Activated naive CD4-positive, alpha-beta T cell treated with anti-CD3 and anti-CD28 coated beads, Interleukin-2, amount 10 ng/mL, durations not matched to agents 7 days and 5 days (primary cell): Measurements from ENCODE around the gene DIMT1.
A peak's percentile ranks its signal among the peaks of the same experiment; 100 is the strongest.

Source experiments
- CTCF ChIA-PET: fragments of 350-600 bp; sonication (Branson Sonifier 250); formaldehyde crosslinking; loops from one replicate; lab custom pipeline; 2021; ENCODE audit warnings: antibody characterized with exemption; lab: Charles Lee
- DNase-seq: peaks from one replicate; pipeline ENCODE4 v3.0.0-alpha.2; 2020
- H3K27ac Mint-ChIP-seq: one replicate; pipeline ENCODE4 v1.8.0; 2021; ENCODE audit warnings: mild to moderate bottlenecking, moderate library complexity, mixed read lengths
- H3K27me3 Mint-ChIP-seq: one replicate; pipeline ENCODE4 v1.8.0; 2021; ENCODE audit warnings: mild to moderate bottlenecking, mixed read lengths
- H3K36me3 Mint-ChIP-seq: one replicate; pipeline ENCODE4 v1.8.0; 2021; ENCODE audit warnings: mixed read lengths
- H3K4me1 Mint-ChIP-seq: one replicate; pipeline ENCODE4 v1.8.0; 2021; ENCODE audit warnings: mixed read lengths
- H3K4me3 Mint-ChIP-seq: one replicate; pipeline ENCODE4 v1.8.0; 2021; ENCODE audit warnings: mild to moderate bottlenecking, moderate library complexity, mixed read lengths
- H3K9me3 Mint-ChIP-seq: one replicate; pipeline ENCODE4 v1.8.0; 2021; ENCODE audit warnings: mixed read lengths

Gene DIMT1

DNA sequence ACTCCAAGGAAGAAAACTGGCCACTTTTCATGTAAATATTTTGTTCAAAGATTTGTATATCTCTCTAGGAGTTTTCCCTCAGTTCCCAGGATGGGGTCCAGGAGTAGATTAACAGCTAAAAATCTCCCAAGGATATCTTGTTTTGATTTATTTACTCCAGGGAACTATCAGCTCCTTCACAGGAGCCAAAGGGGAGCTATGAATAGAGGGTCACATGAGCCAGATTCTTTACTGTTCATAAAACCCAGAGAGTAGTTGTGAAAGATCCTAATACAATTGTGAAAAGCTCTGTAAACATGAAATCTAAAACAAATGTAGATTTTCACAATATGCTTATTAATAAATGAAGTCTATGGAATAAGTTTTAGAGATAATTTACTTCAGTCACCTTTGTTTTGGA, 16.9 kb downstream of the DIMT1 start:
- Mint-ChIP-seq H3K9me3 (no peaks in the 10 kb centered on the region), H3K36me3 (peaks cover 51% of the 10 kb centered on the region), H3K27me3 (no peaks in the 10 kb centered on the region), H3K27ac (no peak overlapping the region), H3K4me1 (no peaks in the 10 kb centered on the region), H3K4me3 (no peak overlapping the region)
- no peak for DNase-seq
- CTCF ChIA-PET, result interaction anchor here (1.3 to 1.8 kb wide), 3 partner anchors 8 to 32 kb away, joined by 4 to 7 read pairs (median 4); no protein-coding TSS in a partner anchor

DNA sequence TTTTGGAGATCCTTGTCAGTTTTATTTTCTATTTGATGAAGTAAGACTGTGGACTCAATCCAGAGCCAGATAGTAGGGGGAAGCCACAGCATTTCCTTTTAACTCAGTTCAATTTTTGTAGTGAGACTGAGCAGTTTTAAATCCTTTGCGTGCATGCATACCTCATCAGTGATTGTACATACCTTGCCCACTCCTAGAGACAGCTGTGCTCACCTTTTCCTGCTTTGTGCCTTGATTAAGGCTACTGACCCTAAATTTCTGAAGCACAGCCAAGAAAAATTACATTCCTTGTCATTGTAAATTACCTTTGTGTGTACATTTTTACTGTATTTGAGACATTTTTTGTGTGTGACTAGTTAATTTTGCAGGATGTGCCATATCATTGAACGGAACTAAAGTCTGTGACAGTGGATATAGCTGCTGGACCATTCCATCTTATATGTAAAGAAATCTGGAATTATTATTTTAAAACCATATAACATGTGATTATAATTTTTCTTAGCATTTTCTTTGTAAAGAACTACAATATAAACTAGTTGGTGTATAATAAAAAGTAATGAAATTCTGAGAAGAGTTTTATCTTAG, 17.8 kb downstream of the DIMT1 start:
- Mint-ChIP-seq H3K27me3 (no peaks in the 10 kb centered on the region), H3K36me3 (peaks cover 53% of the 10 kb centered on the region), H3K4me3 (no peak overlapping the region), H3K4me1 (no peaks in the 10 kb centered on the region), H3K9me3 (no peaks in the 10 kb centered on the region), H3K27ac (no peak overlapping the region)
- no peak for DNase-seq
- CTCF ChIA-PET, result no interaction called here

GRCh38 chr5:62385131-62385530, 18.6 kb downstream of the DIMT1 start:
- no peaks in the 10 kb centered on the region for H3K4me1 Mint-ChIP-seq
- no peak for DNase-seq
- no peak overlapping the region for H3K4me3 Mint-ChIP-seq
- peaks cover 53% of the 10 kb centered on the region for H3K36me3 Mint-ChIP-seq
- CTCF ChIA-PET, result interaction anchor here (0.6 kb wide), 1 partner anchor 33 kb away, joined by 3 read pairs; no protein-coding TSS in a partner anchor
- no peaks in the 10 kb centered on the region for H3K27me3 Mint-ChIP-seq
- no peaks in the 10 kb centered on the region for H3K9me3 Mint-ChIP-seq
- no peak overlapping the region for H3K27ac Mint-ChIP-seq

DNA sequence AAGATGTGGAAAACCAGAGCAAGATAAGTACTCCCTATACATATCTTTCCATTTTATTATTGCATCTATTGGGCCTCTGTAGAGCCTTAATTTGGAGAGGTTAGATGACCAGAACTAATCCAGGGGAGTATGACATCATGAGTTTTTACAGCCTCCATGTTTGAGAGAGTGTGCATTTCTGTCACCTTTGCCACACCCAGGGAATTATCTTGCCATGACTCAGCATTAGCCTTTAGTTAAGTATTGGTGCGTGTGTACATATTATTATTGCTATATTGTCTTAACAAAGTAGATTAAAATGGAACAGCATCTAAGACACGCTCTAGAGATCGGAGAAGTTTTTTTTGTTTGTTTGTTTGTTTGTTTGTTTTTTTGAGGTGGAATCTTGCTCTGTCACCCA, 27.6 kb downstream of the DIMT1 start:
- Mint-ChIP-seq H3K27ac (no peak overlapping the region), H3K4me3 (no peak overlapping the region), H3K27me3 (no peaks in the 10 kb centered on the region), H3K36me3 (peaks cover 56% of the 10 kb centered on the region), H3K9me3 (no peaks in the 10 kb centered on the region), H3K4me1 (no peaks in the 10 kb centered on the region)
- no peak for DNase-seq
- CTCF ChIA-PET, result no interaction called here

DNA sequence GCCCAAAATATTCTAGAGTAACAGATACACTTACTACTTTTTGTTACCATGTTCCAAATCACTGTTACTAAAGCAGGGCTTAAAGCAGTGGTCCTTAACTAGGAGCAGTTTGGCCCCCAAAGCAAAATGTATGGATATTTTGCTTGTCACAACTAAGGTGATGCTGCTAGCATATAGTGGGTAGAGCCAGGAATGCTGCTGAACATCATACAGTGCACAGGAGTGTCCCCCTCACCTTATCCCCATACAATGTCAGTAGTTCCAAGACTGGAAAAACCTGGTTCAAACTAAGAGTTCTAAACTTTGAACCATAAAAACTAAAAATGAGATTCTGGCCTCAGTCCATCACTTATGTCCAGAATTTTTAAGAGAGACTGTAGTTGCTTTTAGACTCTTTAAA, 28.1 kb downstream of the DIMT1 start:
- DNase-seq, result no peak
- Mint-ChIP-seq H3K27ac (no peak overlapping the region), H3K27me3 (no peaks in the 10 kb centered on the region), H3K9me3 (no peaks in the 10 kb centered on the region), H3K4me3 (no peak overlapping the region), H3K36me3 (peaks cover 53% of the 10 kb centered on the region), H3K4me1 (no peaks in the 10 kb centered on the region)
- CTCF ChIA-PET, result no interaction called here

GRCh38 chr5:62374090-62374489, 29.6 kb downstream of the DIMT1 start:
- H3K27me3 Mint-ChIP-seq, result no peaks in the 10 kb centered on the region
- peaks cover 48% of the 10 kb centered on the region for H3K36me3 Mint-ChIP-seq
- H3K9me3 Mint-ChIP-seq, result no peaks in the 10 kb centered on the region
- no peak overlapping the region for H3K27ac Mint-ChIP-seq
- no peak overlapping the region for H3K4me3 Mint-ChIP-seq
- H3K4me1 Mint-ChIP-seq, result no peaks in the 10 kb centered on the region
- CTCF ChIA-PET, result no interaction called here
- DNase-seq, result no peak

DNA sequence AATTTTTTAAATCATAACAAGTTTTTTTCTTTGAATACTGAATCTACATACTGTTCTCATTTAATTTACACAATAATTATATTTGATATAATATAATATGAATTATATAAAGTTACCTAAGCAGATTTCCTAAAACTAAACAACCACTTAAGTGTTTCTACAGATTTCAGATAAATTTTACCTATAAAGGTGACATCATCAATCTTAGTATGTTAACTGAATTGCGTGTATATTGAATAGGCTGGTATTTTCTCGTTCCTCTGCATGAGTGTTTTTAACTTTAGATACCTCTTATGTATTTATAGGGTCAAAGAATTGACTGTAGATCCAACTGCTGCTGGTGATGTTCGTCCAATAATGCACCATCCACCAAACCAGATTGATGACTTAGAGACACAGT, 30.3 kb downstream of the DIMT1 start:
- no peaks in the 10 kb centered on the region for H3K9me3 Mint-ChIP-seq
- H3K27ac Mint-ChIP-seq, result no peak overlapping the region
- peaks cover 46% of the 10 kb centered on the region for H3K36me3 Mint-ChIP-seq
- no peak overlapping the region for H3K4me3 Mint-ChIP-seq
- no peak for DNase-seq
- CTCF ChIA-PET, result no interaction called here
- H3K27me3 Mint-ChIP-seq, result no peaks in the 10 kb centered on the region
- no peaks in the 10 kb centered on the region for H3K4me1 Mint-ChIP-seq

GRCh38 chr5:62372600-62372999, 31.1 kb downstream of the DIMT1 start:
- Mint-ChIP-seq H3K27me3 (no peaks in the 10 kb centered on the region), H3K4me1 (no peaks in the 10 kb centered on the region), H3K27ac (no peak overlapping the region), H3K9me3 (no peaks in the 10 kb centered on the region), H3K4me3 (no peak overlapping the region), H3K36me3 (peaks cover 40% of the 10 kb centered on the region)
- no peak for DNase-seq
- CTCF ChIA-PET, result interaction anchor here (0.6 kb wide), 1 partner anchor 35 kb away, joined by 4 read pairs; no protein-coding TSS in a partner anchor

- CTCF ChIA-PET, result no interaction called here
- Mint-ChIP-seq H3K27me3 (no peaks in the 10 kb centered on the region), H3K4me3 (no peak overlapping the region), H3K4me1 (no peaks in the 10 kb centered on the region), H3K9me3 (no peaks in the 10 kb centered on the region), H3K36me3 (peaks cover 44% of the 10 kb centered on the region), H3K27ac (no peak overlapping the region)
- no peak for DNase-seq
Measured at GRCh38 chr5:62371409-62371808, 32.3 kb downstream of the DIMT1 start.

- DNase-seq, result no peak
- peaks cover 43% of the 10 kb centered on the region for H3K36me3 Mint-ChIP-seq
- H3K4me3 Mint-ChIP-seq, result no peak overlapping the region
- H3K4me1 Mint-ChIP-seq, result no peaks in the 10 kb centered on the region
- CTCF ChIA-PET, result no interaction called here
- H3K27ac Mint-ChIP-seq, result peak overlapping the region; percentile 11
- H3K27me3 Mint-ChIP-seq, result no peaks in the 10 kb centered on the region
- H3K9me3 Mint-ChIP-seq, result no peaks in the 10 kb centered on the region
Measured at GRCh38 chr5:62369039-62369438, 34.7 kb downstream of the DIMT1 start.

- Mint-ChIP-seq H3K4me3 (no peak overlapping the region), H3K9me3 (no peaks in the 10 kb centered on the region), H3K36me3 (peaks cover 32% of the 10 kb centered on the region), H3K4me1 (no peaks in the 10 kb centered on the region), H3K27ac (no peak overlapping the region), H3K27me3 (no peaks in the 10 kb centered on the region)
- no peak for DNase-seq
- CTCF ChIA-PET, result no interaction called here
Measured at GRCh38 chr5:62362701-62363100, 41.0 kb downstream of the DIMT1 start.

- Mint-ChIP-seq H3K27ac (no peak overlapping the region), H3K4me3 (no peak overlapping the region), H3K9me3 (no peaks in the 10 kb centered on the region), H3K27me3 (no peaks in the 10 kb centered on the region), H3K36me3 (peaks cover 31% of the 10 kb centered on the region), H3K4me1 (no peaks in the 10 kb centered on the region)
- no peak for DNase-seq
- CTCF ChIA-PET, result interaction anchor here (0.6 to 7.1 kb wide), 10 partner anchors 10 to 129 kb away, joined by 3 to 63 read pairs (median 4); no protein-coding TSS in a partner anchor
Measured at GRCh38 chr5:62354028-62354874, 49.5 kb downstream of the DIMT1 start.

DNA sequence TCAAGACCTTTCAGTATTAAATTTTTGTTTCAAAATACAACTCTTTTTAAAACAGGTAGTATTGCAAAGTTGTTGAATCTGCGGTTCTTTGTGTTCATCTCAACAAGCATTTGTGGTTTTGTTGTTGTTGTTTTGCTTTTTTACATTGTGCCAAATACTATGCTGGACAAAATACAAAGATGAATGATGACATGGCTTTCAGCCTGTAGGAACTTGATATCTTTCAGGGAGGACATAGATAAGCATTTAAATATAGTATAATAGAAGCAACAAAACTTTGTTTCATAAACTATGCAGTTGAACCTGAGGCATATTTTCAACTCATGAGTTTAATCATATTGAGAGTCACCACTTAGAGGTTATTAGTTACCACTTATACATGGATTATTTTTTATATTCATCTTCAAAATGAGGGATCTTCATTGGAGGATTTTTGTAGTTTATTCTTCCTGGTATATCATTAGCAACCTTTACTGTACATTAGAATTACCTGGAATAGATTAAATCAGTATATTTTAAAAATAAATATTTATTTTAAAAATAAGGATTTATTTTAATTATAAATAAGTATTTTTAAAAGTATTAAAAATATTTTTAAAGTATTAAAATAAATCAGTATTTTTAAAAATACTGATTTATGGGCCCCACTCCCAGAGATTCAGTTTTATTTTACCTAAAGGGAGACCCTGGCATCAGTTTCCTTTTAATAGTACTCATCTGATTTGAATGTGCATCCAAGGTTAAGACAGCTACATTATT, 54.8 kb downstream of the DIMT1 start:
- CTCF ChIA-PET, result interaction anchor here (1.3 kb wide), 1 partner anchor 124 kb away, joined by 6 read pairs; no protein-coding TSS in a partner anchor
- Mint-ChIP-seq H3K4me1 (peaks cover 7% of the 10 kb centered on the region), H3K9me3 (no peaks in the 10 kb centered on the region), H3K4me3 (no peak overlapping the region), H3K36me3 (peaks cover 28% of the 10 kb centered on the region), H3K27me3 (no peaks in the 10 kb centered on the region), H3K27ac (peak overlapping the region; percentile 8)
- no peak for DNase-seq

- Mint-ChIP-seq H3K4me1 (peaks cover 16% of the 10 kb centered on the region), H3K9me3 (no peaks in the 10 kb centered on the region), H3K27me3 (no peaks in the 10 kb centered on the region), H3K36me3 (peaks cover 34% of the 10 kb centered on the region), H3K27ac (no peak overlapping the region), H3K4me3 (no peak overlapping the region)
- no peak for DNase-seq
- CTCF ChIA-PET, result no interaction called here
Measured at GRCh38 chr5:62347928-62348327, 55.8 kb downstream of the DIMT1 start.
